Testis (tissue), 3 donors: ENCODE measurements around the gene TRIP10. TPM values are rescaled to one million over a fixed set of nuclear protein-coding genes. Genes with fewer than 3 reads are reported as not detected.

Source experiments
- DNase-seq: peaks from one replicate; pipeline ENCODE4 v3.0.0-alpha.2; 2019
- H3K27ac ChIP-seq, 2 donors: fragments of 200-600 bp; sonication (generic); one replicate each; pipeline ENCODE4 v1.5.1; 2019
- H3K27me3 ChIP-seq: fragments of 200-600 bp; sonication (generic); one replicate; pipeline ENCODE4 v1.5.1; 2019
- H3K36me3 ChIP-seq: fragments of 200-600 bp; sonication (generic); one replicate; pipeline ENCODE4 v1.5.1; 2017; ENCODE audit warnings: low read depth; ENCODE audit errors: missing control alignments
- H3K4me1 ChIP-seq: fragments of 200-600 bp; sonication (generic); one replicate; pipeline ENCODE4 v1.5.1; 2019
- H3K4me3 ChIP-seq, 2 donors: fragments of 200-600 bp; sonication (generic); one replicate each; pipeline ENCODE4 v1.5.1; 2017 to 2019
- H3K9me3 ChIP-seq: fragments of 200-600 bp; sonication (generic); one replicate; pipeline ENCODE4 v1.5.1; 2017
- POLR2A ChIP-seq: fragments of 450-650 bp; IDR thresholded peaks from one replicate; pipeline ENCODE4 v1.6.1; 2017; ENCODE audit warnings: antibody characterized with exemption, mild to moderate bottlenecking, moderate library complexity
- WGBS, 2 donors: methylation state at CpG; one replicate each; pipeline ENCODE4 v1.1.5; 2018; 5-methylcytosine and 5-hydroxymethylcytosine counted together
- intact Hi-C: fragments of 100-400 bp; cut with DNase I; formaldehyde crosslinking; loops from one replicate; pipeline ENCODE4 v1.15.1; 2023; ENCODE audit warnings: low total_unique reads
- polyA plus RNA-seq: library from polyadenylated mRNA; stranded (reverse); fragments of 350-450 nt; fragmentation: Illumina TruSeq; extraction: RNeasy Lipid Tissue Mini Kit (QIAGEN cat#74804); gene quantifications from one replicate; pipeline ENCODE4 v1.2.3, GENCODE V29; 2014; ENCODE audit warnings: low read depth, low replicate concordance; ENCODE audit not compliant: insufficient read depth
- total RNA-seq, 2 donors: library from RNA; depleted of rRNA; stranded (reverse); fragments of >200 nt; gene quantifications; one replicate each; pipeline ENCODE4 v1.2.3, GENCODE V29; 2016
- TF ChIP-seq, protein P1 (sequence below), 3 experiments: fragments of 450-650 bp in 2 of 3; fragments of 200-600 bp in 1 of 3; sonication (generic) in 1 of 3; IDR thresholded peaks; one replicate each; pipeline ENCODE4 v1.5.1; 2016 to 2019; ENCODE audit warnings: antibody characterized with exemption in 3 of 3, mild to moderate bottlenecking in 2 of 3, moderate library complexity in 1 of 3

TRIP10 gene
- total and polyA plus RNA-seq, 3 donors from 2014 or later: 60.4 to 65.8 (median 62.7) TPM

DNA sequence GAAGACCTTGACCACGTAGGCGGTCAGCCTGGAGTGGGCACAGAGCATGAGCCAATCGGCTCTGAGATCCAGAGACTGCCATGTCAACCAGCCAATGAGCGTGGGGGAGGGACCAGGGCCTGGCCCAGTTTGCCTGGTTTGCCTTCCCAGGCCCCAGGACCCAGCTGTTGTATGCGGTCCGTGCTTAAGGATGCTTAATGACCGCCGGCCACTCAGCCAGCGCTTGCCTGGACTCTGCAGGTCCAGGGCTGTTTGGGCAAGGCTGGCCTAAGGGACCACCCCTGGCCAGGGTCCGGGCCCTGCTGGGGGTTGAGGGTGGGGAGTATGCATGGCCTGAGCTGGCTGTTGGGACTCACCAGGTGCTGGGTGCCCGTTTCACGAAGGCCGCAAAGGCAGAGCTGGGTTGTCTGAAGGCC is 46.4 kb upstream of the TRIP10 start:
- H3K27me3 ChIP-seq: no peaks in the 10 kb centered on the region
- peak overlapping the region in 1 of 2 donors; percentile 17 for H3K4me3 ChIP-seq
- 64 to 74% methylated on average over 5 to 13 of the region's 13 CpGs for WGBS, 2 donors
- H3K9me3 ChIP-seq: no peaks in the 10 kb centered on the region
- H3K27ac ChIP-seq: no peak overlapping the region
- intact Hi-C loops: no loop called here
- peak; percentile 74 for DNase-seq
- H3K36me3 ChIP-seq: no peaks in the 10 kb centered on the region
- H3K4me1 ChIP-seq: no peaks in the 10 kb centered on the region
- TF ChIP-seq POLR2A: no peak
- TF ChIP-seq, protein P1, sequence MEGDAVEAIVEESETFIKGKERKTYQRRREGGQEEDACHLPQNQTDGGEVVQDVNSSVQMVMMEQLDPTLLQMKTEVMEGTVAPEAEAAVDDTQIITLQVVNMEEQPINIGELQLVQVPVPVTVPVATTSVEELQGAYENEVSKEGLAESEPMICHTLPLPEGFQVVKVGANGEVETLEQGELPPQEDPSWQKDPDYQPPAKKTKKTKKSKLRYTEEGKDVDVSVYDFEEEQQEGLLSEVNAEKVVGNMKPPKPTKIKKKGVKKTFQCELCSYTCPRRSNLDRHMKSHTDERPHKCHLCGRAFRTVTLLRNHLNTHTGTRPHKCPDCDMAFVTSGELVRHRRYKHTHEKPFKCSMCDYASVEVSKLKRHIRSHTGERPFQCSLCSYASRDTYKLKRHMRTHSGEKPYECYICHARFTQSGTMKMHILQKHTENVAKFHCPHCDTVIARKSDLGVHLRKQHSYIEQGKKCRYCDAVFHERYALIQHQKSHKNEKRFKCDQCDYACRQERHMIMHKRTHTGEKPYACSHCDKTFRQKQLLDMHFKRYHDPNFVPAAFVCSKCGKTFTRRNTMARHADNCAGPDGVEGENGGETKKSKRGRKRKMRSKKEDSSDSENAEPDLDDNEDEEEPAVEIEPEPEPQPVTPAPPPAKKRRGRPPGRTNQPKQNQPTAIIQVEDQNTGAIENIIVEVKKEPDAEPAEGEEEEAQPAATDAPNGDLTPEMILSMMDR (IDR thresholded peaks at IDR 0.05): no peak

DNA sequence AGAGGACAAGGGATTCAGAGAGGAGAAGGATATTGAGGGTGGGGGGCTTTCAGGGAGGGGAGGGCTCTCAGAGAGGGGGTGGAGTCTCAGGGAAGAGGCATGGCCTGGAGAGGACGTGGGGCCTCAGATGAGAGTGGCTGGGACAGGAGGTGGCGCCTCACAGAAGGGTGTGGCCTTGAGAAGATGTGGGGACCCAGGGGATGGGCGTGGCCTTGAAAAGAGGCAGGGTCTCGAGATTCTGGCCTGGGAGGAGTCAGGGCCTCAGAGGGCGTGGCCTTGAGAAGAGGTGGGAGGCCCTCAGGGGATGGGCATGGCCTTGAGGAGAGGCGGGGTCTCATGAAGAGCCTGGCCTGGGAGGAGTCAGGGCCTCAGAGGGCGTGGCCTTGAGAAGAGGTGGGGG is 45.8 kb upstream of the TRIP10 start:
- Histone ChIP-seq H3K27me3 (no peaks in the 10 kb centered on the region), H3K36me3 (no peaks in the 10 kb centered on the region), H3K9me3 (no peaks in the 10 kb centered on the region), H3K4me1 (no peaks in the 10 kb centered on the region), H3K27ac (no peak overlapping the region), H3K4me3 (peak overlapping the region in 1 of 2 donors; percentile 17)
- DNase-seq: peak; percentile 32
- TF ChIP-seq, protein P1 (IDR thresholded peaks at IDR 0.05): no peak
- TF ChIP-seq POLR2A: no peak
- WGBS, 2 donors: 46 to 74% methylated on average over 7 of the region's 7 CpGs
- intact Hi-C loops: no loop called here

DNA sequence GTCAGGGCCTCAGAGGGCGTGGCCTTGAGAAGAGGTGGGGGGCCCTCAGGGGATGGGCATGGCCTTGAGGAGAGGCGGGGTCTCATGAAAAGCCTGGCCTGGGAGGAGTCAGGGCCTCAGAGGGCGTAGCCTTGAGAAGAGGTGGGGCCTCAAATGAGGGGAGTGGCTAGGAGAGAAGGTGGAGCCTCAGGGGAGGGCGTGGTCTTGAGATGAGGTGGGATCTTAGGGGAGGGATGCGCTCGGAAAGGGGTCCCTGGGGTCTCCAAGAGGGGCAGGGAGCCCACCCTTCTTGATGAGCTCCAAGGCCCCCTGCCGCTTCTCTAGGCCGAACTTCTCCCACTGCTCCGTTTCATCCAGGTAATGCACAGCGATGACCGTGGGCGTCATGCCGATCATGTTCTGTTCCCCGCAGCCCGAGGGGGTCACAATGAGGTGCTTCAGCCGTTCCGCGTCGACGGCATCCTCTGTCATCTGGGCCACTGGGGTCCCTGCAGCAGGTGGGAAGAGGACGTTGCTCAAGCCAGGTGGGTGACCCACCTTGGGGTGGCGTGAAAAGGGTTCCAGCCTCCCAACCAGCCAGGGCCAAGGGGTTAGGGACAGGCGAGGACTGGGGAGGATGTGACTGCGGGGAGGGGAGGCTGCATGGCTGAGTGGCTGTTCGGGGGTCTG is 45.2 kb upstream of the TRIP10 start:
- Histone ChIP-seq H3K27me3 (no peaks in the 10 kb centered on the region), H3K27ac (no peak overlapping the region), H3K36me3 (no peaks in the 10 kb centered on the region), H3K9me3 (no peaks in the 10 kb centered on the region), H3K4me1 (no peaks in the 10 kb centered on the region), H3K4me3 (peak overlapping the region in 1 of 2 donors; percentile 21)
- intact Hi-C loops: no loop called here
- DNase-seq: peak; percentile 30
- WGBS, 2 donors: 63 to 76% methylated on average over 24 to 25 of the region's 25 CpGs
- no peak for TF ChIP-seq POLR2A
- TF ChIP-seq, protein P1 (IDR thresholded peaks at IDR 0.05): no peak

DNA sequence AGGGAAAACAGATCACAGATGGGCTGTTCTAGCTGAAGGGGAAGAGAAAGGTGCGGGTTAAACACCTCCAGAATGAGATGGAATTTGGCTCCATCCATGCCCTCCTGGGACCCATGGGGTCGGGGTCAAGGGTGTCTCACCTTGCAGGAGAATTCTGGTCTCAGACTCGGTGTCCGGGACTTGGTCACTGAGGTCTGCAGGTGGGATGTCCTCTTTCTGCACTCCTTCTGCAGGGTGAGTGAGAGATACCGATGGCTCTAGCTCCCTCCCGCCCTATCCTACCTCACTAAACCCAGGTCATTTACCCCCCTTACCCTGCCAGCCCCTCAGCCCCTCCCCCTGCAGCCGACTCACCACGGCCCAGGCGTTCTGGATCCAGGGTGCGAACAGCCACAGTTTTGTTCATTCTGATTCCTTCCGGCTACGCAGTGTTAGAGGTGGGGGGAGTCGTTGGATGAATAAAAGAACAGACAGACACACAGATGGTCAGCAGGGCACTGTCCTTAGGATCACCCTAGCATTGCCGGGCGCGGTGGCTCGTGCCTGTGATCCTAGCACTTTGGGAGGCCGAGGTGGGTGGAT is 43.1 kb upstream of the TRIP10 start:
- intact Hi-C loops: no loop called here
- no peaks in the 10 kb centered on the region for H3K27me3 ChIP-seq
- DNase-seq: no peak
- 76 to 85% methylated on average over 18 of the region's 18 CpGs for WGBS, 2 donors
- H3K4me1 ChIP-seq: no peaks in the 10 kb centered on the region
- TF ChIP-seq, protein P1 (IDR thresholded peaks at IDR 0.05): no peak
- no peak for TF ChIP-seq POLR2A
- H3K27ac ChIP-seq: no peak overlapping the region
- no peaks in the 10 kb centered on the region for H3K36me3 ChIP-seq
- H3K4me3 ChIP-seq: no peak overlapping the region
- no peaks in the 10 kb centered on the region for H3K9me3 ChIP-seq

DNA sequence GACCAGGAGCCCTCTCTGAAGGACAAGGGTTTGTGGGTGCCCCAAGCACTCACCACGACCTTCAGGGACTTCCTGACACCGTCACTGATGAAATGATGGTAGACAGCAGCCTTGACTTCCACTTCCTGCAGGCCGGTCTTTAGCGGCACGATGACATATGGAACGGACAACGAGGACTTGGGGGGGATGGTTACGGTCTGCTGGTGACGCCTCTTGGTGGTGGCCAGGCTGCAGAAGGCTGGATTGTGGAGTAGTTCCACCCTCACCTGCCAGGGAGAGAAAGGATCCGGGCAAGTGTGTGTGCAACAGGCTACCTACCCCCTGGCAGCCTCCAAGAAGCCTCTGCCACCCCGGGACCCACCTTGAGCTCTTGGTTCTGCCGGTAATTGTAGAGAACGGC is 42.2 kb upstream of the TRIP10 start:
- Histone ChIP-seq H3K4me3 (no peak overlapping the region), H3K27me3 (no peaks in the 10 kb centered on the region), H3K9me3 (no peaks in the 10 kb centered on the region), H3K36me3 (no peaks in the 10 kb centered on the region), H3K4me1 (no peaks in the 10 kb centered on the region), H3K27ac (no peak overlapping the region)
- WGBS, 2 donors: 79 to 80% methylated on average over 11 to 13 of the region's 13 CpGs
- intact Hi-C loops: no loop called here
- TF ChIP-seq, protein P1 (IDR thresholded peaks at IDR 0.05): no peak
- TF ChIP-seq POLR2A: no peak
- DNase-seq: no peak
